GM18511 (cell line): ENCODE measurements around the gene COL4A1.

Experiments
- ATAC-seq: cut with Tn5 transposase; IDR thresholded peaks from one replicate; pipeline ENCODE4 v1.9.1; 2021; ENCODE audit warnings: mild to moderate bottlenecking, moderate library complexity; ENCODE audit not compliant: unreplicated experiment

Gene COL4A1

GRCh38 chr13:110151462-110151861 lies 155.5 kb downstream of the COL4A1 start:
- no peak for ATAC-seq

GRCh38 chr13:110150384-110151101 lies 156.4 kb downstream of the COL4A1 start:
- no peak for ATAC-seq

- no peak for ATAC-seq
Observed at GRCh38 chr13:110149036-110149435, 157.9 kb downstream of the COL4A1 start.

GRCh38 chr13:110140099-110140498 lies 166.9 kb downstream of the COL4A1 start:
- no peak for ATAC-seq

GRCh38 chr13:110138700-110139036 lies 168.3 kb downstream of the COL4A1 start:
- ATAC-seq: peak; percentile 1

GRCh38 chr13:110138010-110138699 lies 168.8 kb downstream of the COL4A1 start:
- peak; percentile 72 for ATAC-seq

GRCh38 chr13:110137680-110138009 lies 169.3 kb downstream of the COL4A1 start:
- peak; percentile 87 for ATAC-seq

- no peak for ATAC-seq
Observed at GRCh38 chr13:110136660-110137585, 170.0 kb downstream of the COL4A1 start.

- ATAC-seq: no peak
Observed at GRCh38 chr13:110135977-110136597, 170.9 kb downstream of the COL4A1 start.

GRCh38 chr13:110134801-110135200 lies 172.2 kb downstream of the COL4A1 start:
- no peak for ATAC-seq

GRCh38 chr13:110133425-110134235 lies 173.3 kb downstream of the COL4A1 start:
- no peak for ATAC-seq

GRCh38 chr13:110132225-110132982 lies 174.6 kb downstream of the COL4A1 start:
- no peak for ATAC-seq

- no peak for ATAC-seq
Observed at GRCh38 chr13:110131424-110131823, 175.5 kb downstream of the COL4A1 start.

- no peak for ATAC-seq
Observed at GRCh38 chr13:110130431-110130830, 176.5 kb downstream of the COL4A1 start.

GRCh38 chr13:110129539-110130186 lies 177.3 kb downstream of the COL4A1 start:
- ATAC-seq: no peak

GRCh38 chr13:110129076-110129475 lies 177.9 kb downstream of the COL4A1 start:
- no peak for ATAC-seq

- ATAC-seq: no peak
Observed at GRCh38 chr13:110128546-110128945, 178.4 kb downstream of the COL4A1 start.

GRCh38 chr13:110127986-110128511 lies 178.9 kb downstream of the COL4A1 start:
- no peak for ATAC-seq
